CD14-positive monocyte (primary cell): ENCODE measurements around the gene TNFRSF19. TPM values are rescaled to one million over a fixed set of nuclear protein-coding genes. Genes with fewer than 3 reads are reported as not detected.

Experiments used
- DNase-seq, 3 donors: peaks; one replicate each; pipeline ENCODE4 v3.0.0-alpha.2; 2011 to 2022
- H2AFZ ChIP-seq: 2 replicates; pipeline ENCODE4 v1.6.0; 2012; ENCODE audit warnings: mild to moderate bottlenecking, low read depth, low read length, inconsistent platforms; ENCODE audit not compliant: insufficient read depth, poor library complexity, severe bottlenecking
- H3K27ac ChIP-seq, 2 donors: 1 replicate in 1 of 2; 2 replicates in 1 of 2; pipeline ENCODE4 v1.5.1; 2012 to 2013; ENCODE audit warnings: low read length in 2 of 2, control low read depth in 1 of 2, inconsistent platforms in 1 of 2, low read depth in 1 of 2, mild to moderate bottlenecking in 1 of 2
- H3K27me3 ChIP-seq, 2 donors: one replicate each; pipeline versions ENCODE4 v1.6.0 to v1.6.1; 2011 to 2013; ENCODE audit warnings: low read length in 2 of 2; ENCODE audit not compliant: control insufficient read depth in 2 of 2, insufficient read depth in 2 of 2
- H3K36me3 ChIP-seq, 2 donors: replicated peaks in 1 of 2; 1 replicate in 1 of 2; 2 replicates in 1 of 2; pipeline versions ENCODE4 v1.5.1 to v1.6.1; 2012 to 2013; ENCODE audit warnings: low read length in 2 of 2, control low read depth in 1 of 2, inconsistent platforms in 1 of 2, mild to moderate bottlenecking in 1 of 2; ENCODE audit not compliant: insufficient read depth in 2 of 2, control insufficient read depth in 1 of 2
- H3K4me1 ChIP-seq, 2 donors: 1 replicate in 1 of 2; 2 replicates in 1 of 2; pipeline versions ENCODE4 v1.5.1 to v1.6.1; 2012 to 2013; ENCODE audit warnings: low read length in 2 of 2, control low read depth in 1 of 2, inconsistent platforms in 1 of 2, mild to moderate bottlenecking in 1 of 2, moderate library complexity in 1 of 2; ENCODE audit not compliant: insufficient read depth in 2 of 2, control insufficient read depth in 1 of 2
- H3K4me2 ChIP-seq: replicated peaks from 2 replicates; pipeline ENCODE3; 2012; ENCODE audit warnings: low read length, moderate library complexity, mild to moderate bottlenecking; ENCODE audit not compliant: poor library complexity, severe bottlenecking; ENCODE audit errors: extremely low read depth
- H3K4me3 ChIP-seq, 3 experiments: fragments of 200-600 bp in 1 of 3; sonication (generic) in 1 of 3; replicated peaks in 1 of 3; 1 replicate in 2 of 3; 2 replicates in 1 of 3; pipeline ENCODE4 v1.5.1; 2011 to 2013; ENCODE audit warnings: low read length in 3 of 3, mild to moderate bottlenecking in 3 of 3, control low read depth in 2 of 3, low read depth in 2 of 3, inconsistent platforms in 1 of 3, moderate library complexity in 1 of 3
- H3K79me2 ChIP-seq: 2 replicates; pipeline ENCODE4 v1.6.0; 2012; ENCODE audit warnings: mild to moderate bottlenecking, control low read depth, inconsistent platforms, low read length, moderate library complexity; ENCODE audit not compliant: insufficient read depth
- H3K9ac ChIP-seq: 2 replicates; pipeline ENCODE4 v1.6.0; 2017; ENCODE audit warnings: low read length, mild to moderate bottlenecking; ENCODE audit not compliant: insufficient read depth, poor library complexity, severe bottlenecking
- H3K9me3 ChIP-seq, 2 donors: replicated peaks in 1 of 2; 1 replicate in 1 of 2; 2 replicates in 1 of 2; pipeline versions ENCODE4 v1.5.1 to v1.6.1; 2012 to 2013; ENCODE audit warnings: low read length in 2 of 2, control low read depth in 1 of 2; ENCODE audit not compliant: control insufficient read depth in 1 of 2, insufficient read depth in 1 of 2
- H4K20me1 ChIP-seq: 2 replicates; pipeline ENCODE4 v1.6.0; 2012; ENCODE audit warnings: mild to moderate bottlenecking, low read length, control low read depth, moderate library complexity; ENCODE audit not compliant: insufficient read depth
- H3K27ac Mint-ChIP-seq, 7 donors: one replicate each; pipeline ENCODE4 v1.8.0; 2020; ENCODE audit warnings: mild to moderate bottlenecking in 7 of 7, mixed read lengths in 7 of 7, moderate library complexity in 6 of 7, inconsistent platforms in 2 of 7
- H3K27me3 Mint-ChIP-seq, 3 donors: one replicate each; pipeline ENCODE4 v1.8.0; 2021 to 2022; ENCODE audit warnings: low read depth in 3 of 3, mild to moderate bottlenecking in 3 of 3, mixed read lengths in 3 of 3, moderate library complexity in 3 of 3, inconsistent platforms in 1 of 3
- H3K36me3 Mint-ChIP-seq, 2 donors: one replicate each; pipeline ENCODE4 v1.8.0; 2020; ENCODE audit warnings: mixed read lengths in 2 of 2, inconsistent platforms in 1 of 2, mild to moderate bottlenecking in 1 of 2
- H3K4me1 Mint-ChIP-seq: one replicate; pipeline ENCODE4 v1.8.0; 2020; ENCODE audit warnings: mild to moderate bottlenecking, mixed read lengths
- H3K4me3 Mint-ChIP-seq, 2 donors: one replicate each; pipeline ENCODE4 v1.8.0; 2020; ENCODE audit warnings: mild to moderate bottlenecking in 2 of 2, mixed read lengths in 2 of 2, moderate library complexity in 1 of 2
- H3K9me3 Mint-ChIP-seq, 7 donors: one replicate each; pipeline ENCODE4 v1.8.0; 2020 to 2022; ENCODE audit warnings: mixed read lengths in 7 of 7, mild to moderate bottlenecking in 6 of 7, moderate library complexity in 6 of 7, inconsistent platforms in 2 of 7
- CTCF ChIP-seq: fragments of 200-600 bp; IDR thresholded peaks from one replicate; pipeline ENCODE4 v1.8.0; 2022; ENCODE audit warnings: antibody characterized with exemption, mild to moderate bottlenecking
- WGBS: methylation state at CpG from one replicate; pipeline ENCODE4 v1.1.5; 2013; ENCODE audit warnings: missing lambda C conversion rate; ENCODE audit not compliant: insufficient coverage; 5-methylcytosine and 5-hydroxymethylcytosine counted together
- intact Hi-C, 2 donors: fragments of 100-400 bp; cut with micrococcal nuclease; formaldehyde crosslinking; loops; one replicate each; pipeline versions ENCODE4 v1.15.0 to v1.15.1; 2023
- polyA plus RNA-seq, 3 donors: library from polyadenylated mRNA; depleted of rRNA in 1 of 3; unstranded in 2 of 3; stranded (reverse) in 1 of 3; fragments of 300-500 nt in 2 of 3; fragments of >200 nt in 1 of 3; fragmentation: Illumina TruSeq in 2 of 3; gene quantifications; 1 replicate in 2 of 3; 2 replicates in 1 of 3; pipeline ENCODE4 v1.2.3, GENCODE V29; 2012 to 2021

Gene TNFRSF19
- polyA plus RNA-seq, 3 donors = 0.11 TPM; not detected in 2

- H3K9me3 ChIP-seq = no peaks in the 10 kb centered on the region
- H3K36me3 ChIP-seq = no peaks in the 10 kb centered on the region
- no peaks in the 10 kb centered on the region for H3K79me2 ChIP-seq
- H3K4me3 ChIP-seq = no peak overlapping the region
- peaks cover 11% of the 10 kb centered on the region for H3K4me1 Mint-ChIP-seq
- H2AFZ ChIP-seq = no peak overlapping the region
- H3K4me2 ChIP-seq = no peak overlapping the region
- H3K27me3 ChIP-seq = no peaks in the 10 kb centered on the region
- H3K4me3 Mint-ChIP-seq = no peak overlapping the region
- DNase-seq = no peak
- no peak for TF ChIP-seq CTCF
- no peaks in the 10 kb centered on the region for H3K36me3 Mint-ChIP-seq
- no peak overlapping the region for H3K27ac ChIP-seq
- H3K9ac ChIP-seq = no peak overlapping the region
- no peak overlapping the region for H3K27ac Mint-ChIP-seq
- H3K4me1 ChIP-seq = peaks cover 7 to 10% of the 10 kb centered on the region in 2 donors
- H3K27me3 Mint-ChIP-seq = peaks cover 1 to 4% (median 3%) of the 10 kb centered on the region in 3 donors
- no peaks in the 10 kb centered on the region for H4K20me1 ChIP-seq
- H3K9me3 Mint-ChIP-seq = peaks cover 0 to 3% (median 0%) of the 10 kb centered on the region in 7 donors
- intact Hi-C loops = no loop called here
- no CpG with 5 or more reads among the region's 3 CpGs for WGBS
Observed at GRCh38 chr13:23692816-23693215, 122.6 kb downstream of the TNFRSF19 start.

- Mint-ChIP-seq H3K36me3 (no peaks in the 10 kb centered on the region), H3K9me3 (peaks cover 0 to 3% (median 0%) of the 10 kb centered on the region in 7 donors), H3K27me3 (peaks cover 1 to 6% (median 4%) of the 10 kb centered on the region in 3 donors), H3K4me3 (peak overlapping the region in 1 of 2 donors; percentile 81), H3K27ac (no peak overlapping the region), H3K4me1 (peaks cover 11% of the 10 kb centered on the region)
- Histone ChIP-seq H3K27me3 (no peaks in the 10 kb centered on the region), H3K4me3 (peak overlapping the region in 1 of 3 experiments; percentile 63), H2AFZ (peak overlapping the region; percentile 84), H3K4me1 (peaks cover 7 to 10% of the 10 kb centered on the region in 2 donors), H3K9me3 (no peaks in the 10 kb centered on the region), H3K27ac (no peak overlapping the region), H3K79me2 (no peaks in the 10 kb centered on the region), H3K36me3 (no peaks in the 10 kb centered on the region), H4K20me1 (no peaks in the 10 kb centered on the region), H3K4me2 (peak overlapping the region; percentile 71), H3K9ac (peak overlapping the region; percentile 51)
- WGBS = 85% methylated on average over 28 of the region's 28 CpGs
- intact Hi-C loops = no loop called here
- no peak for TF ChIP-seq CTCF
- DNase-seq = no peak
Observed at GRCh38 chr13:23695196-23695595, 125.0 kb downstream of the TNFRSF19 start.
